Measurements from ENCODE around the gene THOC1.
"Not testable (repeated sequence)": the region's sequence is repeated elsewhere in the genome, so short reads cannot be mapped to it uniquely, and the experiment has no call there.

Gene THOC1

DNA sequence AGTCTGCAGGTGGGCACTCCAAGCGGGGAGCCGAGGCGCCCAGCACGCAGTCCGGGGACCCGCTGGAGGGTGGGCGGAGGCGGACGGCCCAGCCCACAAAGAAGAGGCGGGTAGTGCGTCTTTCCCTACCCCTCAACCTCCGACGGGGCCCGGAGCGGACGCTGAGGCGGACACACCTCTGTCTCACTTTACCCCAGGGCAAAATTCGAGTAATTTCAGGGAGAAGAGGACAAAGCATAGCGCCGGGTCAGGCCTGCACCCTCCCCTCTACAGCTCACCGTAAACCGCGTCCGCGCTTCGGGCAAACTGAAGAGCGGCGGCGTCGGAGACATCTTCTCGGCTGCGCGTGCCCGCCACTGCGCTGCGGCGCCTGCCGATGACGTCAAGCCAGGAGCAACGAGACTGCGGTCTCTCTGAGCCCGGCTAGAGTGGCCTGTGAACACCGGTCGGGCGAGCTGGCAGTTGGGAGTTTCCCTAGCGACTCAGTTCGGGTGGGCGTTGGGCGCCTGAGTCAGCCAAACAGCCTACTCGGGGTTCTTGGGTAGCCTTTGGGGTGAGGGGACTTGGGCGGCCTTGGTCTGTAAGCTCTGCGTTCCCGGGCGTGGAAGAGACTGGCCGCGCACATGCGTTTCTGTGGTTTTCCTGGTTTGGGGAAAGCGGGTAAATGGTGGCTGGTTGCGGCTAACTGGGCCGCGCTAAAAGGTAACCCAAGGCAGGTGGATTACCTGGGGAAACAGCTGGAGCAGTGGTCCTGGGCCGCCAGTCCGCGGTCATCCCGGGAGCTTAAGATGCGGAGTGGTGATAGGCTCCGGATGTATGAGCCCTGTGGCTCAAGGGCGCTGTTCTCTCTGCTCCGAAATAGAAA, at the start of gene THOC1:
Gene THOC1 (minus strand): TSS at position 360 of the 865 bp plus-strand sequence. CDS start 28 bp downstream, at position 332.
- DNase-seq (ENCODE audit: low read depth in 2 of 2), result peak; percentile 92 to 94

DNA sequence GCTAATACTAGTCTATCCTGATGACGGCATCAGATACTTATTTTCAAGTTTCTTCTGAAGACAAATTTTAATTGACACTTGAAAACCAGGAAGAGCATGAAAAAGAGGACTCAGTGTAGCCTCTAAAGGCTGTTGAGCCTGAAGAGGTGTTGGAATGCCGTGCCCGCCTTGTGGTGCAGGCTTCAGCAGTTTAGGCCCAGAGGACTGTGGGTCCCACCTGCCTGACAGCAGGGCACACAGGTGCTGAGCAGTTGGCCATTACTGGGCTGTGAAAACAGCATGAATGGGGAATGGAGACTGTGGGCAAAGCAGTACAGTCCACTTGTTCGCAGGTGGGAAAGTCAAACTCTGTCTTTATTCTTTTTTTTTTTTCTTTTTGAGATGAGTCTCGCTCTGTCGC, 49.8 kb upstream of the THOC1 start:
- no peak for DNase-seq (ENCODE audit: low read depth in 2 of 2)

DNA sequence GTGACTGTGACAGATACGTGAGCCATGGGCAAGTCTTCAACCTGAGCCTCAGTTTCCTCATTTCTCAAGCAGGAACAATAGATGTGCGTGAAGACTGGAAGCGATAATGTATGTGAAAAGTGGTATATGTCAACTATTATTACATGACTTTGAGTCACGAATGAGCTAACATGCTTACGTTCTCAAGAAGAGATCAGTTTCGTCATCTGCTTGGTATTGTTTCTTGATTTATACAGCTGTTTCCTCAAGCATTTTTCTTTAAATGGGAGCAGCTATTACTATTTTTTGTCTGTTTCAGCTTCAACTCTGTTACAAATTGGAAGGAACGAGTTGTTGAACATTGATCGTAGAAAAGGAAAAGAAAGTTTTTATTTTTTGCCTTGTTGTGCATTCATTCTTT, 48.5 kb upstream of the THOC1 start:
- no peak for DNase-seq (ENCODE audit: low read depth in 2 of 2)

GRCh38 chr18:313931-314330, 46.1 kb upstream of the THOC1 start:
- no peak for DNase-seq (ENCODE audit: low read depth in 2 of 2)

DNA sequence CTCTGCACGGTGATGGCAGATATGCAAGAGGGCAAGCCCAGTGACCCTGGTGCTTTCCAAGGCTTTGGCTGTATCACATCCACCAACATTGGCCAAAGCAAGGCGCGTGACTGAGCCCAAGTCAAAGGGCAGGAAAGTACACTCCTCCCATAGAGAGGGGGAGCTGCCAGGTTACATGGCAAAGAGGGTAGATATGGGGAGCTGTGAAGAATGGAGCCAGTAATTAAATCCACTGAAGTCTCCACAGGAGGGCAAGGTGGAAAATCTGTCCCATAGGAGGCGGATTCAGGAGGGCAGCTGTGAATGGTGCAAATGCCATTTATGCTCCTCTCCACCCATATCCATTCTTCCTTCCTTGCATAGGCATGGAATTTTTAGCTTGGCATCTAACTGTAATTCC, 44.6 kb upstream of the THOC1 start:
- no peak for DNase-seq (ENCODE audit: low read depth in 2 of 2)

DNA sequence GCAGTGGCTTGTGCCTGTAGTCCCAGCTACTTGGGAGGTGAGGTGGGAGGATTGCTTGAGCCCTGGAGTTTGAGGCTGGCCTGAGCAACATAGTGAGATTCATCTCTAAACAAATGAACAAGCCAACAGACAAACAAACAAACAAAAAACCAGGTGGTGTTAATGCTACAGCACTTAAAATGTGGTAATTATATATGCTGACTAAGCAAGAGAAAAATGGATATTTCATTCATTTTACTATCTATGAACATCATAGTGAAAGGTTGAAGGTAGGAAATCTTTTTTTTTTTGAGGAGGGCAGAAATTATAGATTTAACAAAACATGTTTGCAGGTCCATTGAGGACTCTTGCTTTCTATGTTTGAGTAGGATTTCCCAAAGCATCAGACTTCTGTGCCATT, 42.2 kb upstream of the THOC1 start:
- DNase-seq (ENCODE audit: low read depth in 2 of 2), result no peak

- DNase-seq (ENCODE audit: low read depth in 2 of 2), result not testable (repeated sequence)
These were observed 40.2 kb upstream of the THOC1 start for GRCh38 chr18:308086-308485.

GRCh38 chr18:306608-307255, 38.9 kb upstream of the THOC1 start:
- DNase-seq (ENCODE audit: low read depth in 2 of 2), result no peak

DNA sequence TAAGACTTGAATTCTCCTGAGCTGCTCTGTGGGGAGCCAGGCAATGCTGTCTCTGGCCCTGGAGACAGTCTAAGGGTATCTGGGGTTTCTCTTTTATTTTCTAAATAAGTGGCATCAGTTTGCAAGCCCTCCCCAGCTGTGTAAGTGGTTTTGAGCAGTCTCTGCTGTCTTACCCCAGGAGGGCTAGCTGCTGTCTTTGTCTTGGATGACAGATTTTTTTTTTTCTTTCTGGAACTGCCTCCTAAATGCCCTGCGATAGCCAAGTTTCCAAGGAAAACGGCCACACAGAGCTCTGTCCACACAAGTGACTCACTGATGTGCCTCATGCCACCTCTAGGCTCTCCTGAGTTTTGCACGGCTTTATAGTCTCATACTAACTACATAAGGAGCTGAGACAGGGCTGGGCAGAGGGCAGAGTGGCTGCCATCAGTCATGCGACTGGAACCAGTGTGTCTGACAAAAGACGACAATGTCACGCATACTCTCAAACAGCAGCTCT, 37.2 kb upstream of the THOC1 start:
- DNase-seq (ENCODE audit: low read depth in 2 of 2), result no peak

DNA sequence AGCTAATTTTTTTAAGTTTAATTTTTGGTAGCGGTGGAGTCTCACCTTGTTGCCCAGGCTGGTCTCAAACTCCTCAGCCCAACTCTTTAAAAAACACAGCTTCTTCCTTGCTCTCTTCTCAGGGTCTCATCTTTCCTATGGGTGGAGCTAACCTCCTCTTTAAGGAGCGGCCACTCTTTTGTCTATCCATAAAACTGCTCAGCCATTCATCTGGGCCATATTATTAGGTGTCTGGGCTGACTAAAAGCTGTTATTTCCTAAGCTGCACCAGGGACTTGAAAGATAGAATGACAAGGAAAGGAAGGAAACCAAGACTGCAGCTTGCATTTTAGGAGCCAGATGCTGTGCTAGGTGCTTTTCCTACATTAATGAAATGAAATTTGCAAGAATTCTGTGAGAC, 35.8 kb upstream of the THOC1 start:
- no peak for DNase-seq (ENCODE audit: low read depth in 2 of 2)

- DNase-seq (ENCODE audit: low read depth in 2 of 2), result no peak
These were observed 35.2 kb upstream of the THOC1 start for GRCh38 chr18:303011-303410.

GRCh38 chr18:302097-302496, 34.2 kb upstream of the THOC1 start:
- DNase-seq (ENCODE audit: low read depth in 2 of 2), result no peak

GRCh38 chr18:297936-298335, 30.1 kb upstream of the THOC1 start:
- DNase-seq (ENCODE audit: low read depth in 2 of 2), result no peak

DNA sequence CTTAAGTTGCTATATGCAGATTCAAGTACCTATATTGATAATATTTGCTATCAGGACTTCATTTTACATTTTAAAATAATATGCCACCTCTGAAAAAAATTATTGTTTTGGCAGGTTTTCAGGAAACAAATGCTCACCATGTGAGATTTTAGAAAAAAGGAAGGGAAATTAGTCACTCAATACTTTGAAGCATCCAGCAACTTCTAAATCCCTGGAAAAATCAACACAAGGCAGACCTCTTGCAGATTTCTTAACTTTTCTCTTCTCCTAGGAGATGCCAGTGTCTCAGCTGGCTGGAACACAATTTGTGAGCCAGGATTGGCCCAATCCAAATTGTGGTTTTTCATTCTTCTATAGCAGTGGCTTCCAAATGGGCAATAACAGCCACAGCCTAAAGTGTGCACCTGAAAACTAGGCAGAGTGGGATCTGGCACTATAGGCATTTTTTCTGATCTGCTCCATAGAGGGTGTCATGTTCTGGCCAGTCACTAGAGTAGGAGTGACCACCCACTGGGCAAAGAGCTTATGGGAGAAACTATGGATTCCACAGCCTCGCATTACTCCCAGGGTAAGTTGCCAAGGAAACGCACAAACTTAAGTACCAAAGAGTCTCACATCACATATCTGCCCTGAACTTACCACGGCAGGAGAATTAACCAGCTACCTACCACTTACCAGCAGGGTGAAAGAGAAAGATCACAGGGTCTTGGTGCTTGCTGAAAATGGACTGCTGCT, 28.1 kb upstream of the THOC1 start:
- DNase-seq (ENCODE audit: low read depth in 2 of 2), result no peak

DNA sequence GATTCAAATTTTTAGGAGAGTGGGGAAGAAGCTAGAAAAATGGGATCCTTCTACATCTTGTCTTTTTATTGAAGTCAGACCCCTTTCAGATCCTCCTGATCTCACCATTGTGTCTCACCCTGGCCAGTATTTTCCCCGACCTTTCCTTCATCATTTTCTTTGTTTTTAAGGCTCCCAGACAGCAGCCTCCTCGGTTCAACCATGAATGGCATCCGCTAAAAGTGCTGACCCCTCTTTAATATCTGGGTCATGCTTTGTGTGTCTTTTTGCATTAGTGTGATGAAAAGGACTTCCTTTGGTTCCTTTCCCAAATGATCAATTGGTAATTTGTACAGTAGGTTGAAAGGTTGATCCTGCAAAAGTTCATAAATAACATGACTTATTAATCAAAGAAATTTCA, 26.7 kb upstream of the THOC1 start:
- no peak for DNase-seq (ENCODE audit: low read depth in 2 of 2)

DNA sequence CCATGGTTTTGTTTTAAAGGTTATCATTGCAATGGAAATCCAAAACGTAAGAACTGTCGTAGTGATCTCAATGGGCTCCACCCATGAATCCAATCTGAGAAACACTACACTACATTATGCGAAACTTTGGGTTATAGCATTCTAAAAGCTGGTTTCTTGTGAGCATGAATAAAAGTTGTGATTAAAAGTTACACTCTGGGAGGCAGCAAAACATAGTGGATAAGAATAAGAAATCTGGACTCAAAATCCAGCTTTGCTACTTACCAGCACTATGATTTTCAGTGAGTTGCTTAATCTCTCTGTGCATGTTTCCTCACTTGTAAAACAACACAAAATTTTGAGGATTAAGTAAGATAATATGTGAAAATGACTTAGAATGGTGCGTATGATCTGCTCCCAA, 25.7 kb upstream of the THOC1 start:
- no peak for DNase-seq (ENCODE audit: low read depth in 2 of 2)

DNA sequence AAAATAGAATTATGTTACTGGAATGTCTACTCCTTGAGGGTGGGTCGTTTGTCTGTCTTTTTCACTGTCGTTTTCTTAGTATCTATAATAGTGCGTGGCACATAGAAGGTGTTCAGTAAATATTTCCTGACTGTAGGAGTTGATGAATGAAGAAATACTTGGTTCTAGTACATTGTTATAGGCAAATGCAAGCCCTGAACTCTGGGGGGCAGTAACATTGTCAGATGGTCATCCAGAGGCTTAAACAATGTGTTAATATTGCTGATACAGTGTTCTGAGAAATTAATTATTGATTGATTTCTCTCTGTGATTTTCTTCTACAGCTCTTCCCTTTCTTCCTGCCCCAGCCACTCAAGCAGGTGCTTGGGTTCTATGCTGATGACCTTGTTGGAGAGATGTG, 24.4 kb upstream of the THOC1 start:
- no peak for DNase-seq (ENCODE audit: low read depth in 2 of 2)

- not testable (repeated sequence) for DNase-seq (ENCODE audit: low read depth in 2 of 2)
These were observed 22.1 kb upstream of the THOC1 start for GRCh38 chr18:289970-290369.

DNA sequence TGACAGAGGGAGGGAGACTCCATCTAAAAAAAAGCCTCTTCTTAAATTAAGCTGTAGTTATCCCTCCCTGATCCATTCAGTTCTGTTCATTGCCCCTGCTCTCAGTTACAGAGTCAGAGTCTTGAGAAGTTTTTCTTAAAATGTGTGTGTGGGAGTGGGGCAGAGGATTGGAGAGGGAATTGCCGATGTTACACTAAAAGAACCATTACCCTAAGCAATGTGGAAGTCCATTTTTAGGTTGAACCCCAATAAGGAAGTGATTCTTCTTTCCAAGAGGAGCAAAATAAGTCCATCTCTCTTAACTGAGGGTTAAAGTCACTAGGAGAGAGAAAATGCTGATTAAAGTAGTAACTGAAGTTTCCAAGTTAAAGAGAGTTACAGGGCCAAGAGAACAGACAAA, 21.2 kb upstream of the THOC1 start:
- DNase-seq (ENCODE audit: low read depth in 2 of 2), result no peak

- no peak for DNase-seq (ENCODE audit: low read depth in 2 of 2)
These were observed 18.9 kb upstream of the THOC1 start for GRCh38 chr18:286515-287310.

DNA sequence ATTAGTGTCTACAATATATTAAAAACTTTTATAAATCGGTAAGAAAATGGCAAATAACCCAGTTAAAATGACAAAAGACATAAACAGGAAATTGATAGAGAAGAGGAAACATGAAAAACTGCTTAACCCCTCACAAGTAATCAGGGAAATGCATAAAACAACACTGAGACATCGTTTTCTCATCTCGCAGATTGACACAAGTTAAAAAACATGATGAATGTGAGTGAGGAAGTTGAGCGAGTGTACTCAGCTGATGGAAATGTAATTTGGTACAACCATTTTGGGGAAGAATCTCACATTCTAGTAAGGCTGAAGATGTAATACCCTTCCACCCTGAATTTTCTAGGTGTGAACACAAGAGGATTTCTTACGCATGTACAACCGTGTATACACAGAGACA, 18.0 kb upstream of the THOC1 start:
- no peak for DNase-seq (ENCODE audit: low read depth in 2 of 2)

DNA sequence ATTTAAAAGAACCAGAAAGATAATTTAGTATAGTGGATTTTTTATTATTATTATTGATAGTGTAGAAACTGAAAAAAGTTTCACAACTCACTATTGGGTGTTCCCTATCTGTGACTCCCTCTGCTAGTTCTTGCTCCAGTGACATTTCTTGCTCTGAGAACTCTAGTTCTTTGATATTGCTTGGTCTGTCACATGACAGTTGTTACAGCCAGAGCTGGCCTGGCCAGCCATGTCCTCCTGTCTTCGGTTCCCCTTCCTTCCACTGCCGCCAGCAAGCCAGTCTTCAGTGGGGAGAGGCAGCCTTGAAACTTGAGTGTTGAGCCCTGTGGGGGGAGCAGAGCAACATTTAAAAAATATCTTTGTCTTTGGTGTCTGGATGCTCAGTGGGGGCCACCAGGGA, 7.6 kb upstream of the THOC1 start:
- DNase-seq (ENCODE audit: low read depth in 2 of 2), result no peak

Data from stimulated activated CD4-positive, alpha-beta T cell treated with anti-CD3 and anti-CD28 coated beads, Interleukin-12 subunit alpha, Interleukin-12 subunit beta, amount 100 ng/mL, for 24 hours (primary cell).